B cell (primary cell): ENCODE data around the gene ANKS1B.

Experiments used
- EZH2 ChIP-seq: IDR thresholded peaks from 2 replicates; pipeline ENCODE4 v1.6.1; 2012; ENCODE audit warnings: borderline replicate concordance, low read depth, mild to moderate bottlenecking, moderate library complexity, low read length; ENCODE audit not compliant: insufficient read depth, poor library complexity, severe bottlenecking
- TF ChIP-seq, protein P1 (sequence below): fragments of 200-600 bp; IDR thresholded peaks from one replicate; pipeline ENCODE4 v1.8.0; 2022; ENCODE audit warnings: antibody characterized with exemption, mild to moderate bottlenecking

DNA sequence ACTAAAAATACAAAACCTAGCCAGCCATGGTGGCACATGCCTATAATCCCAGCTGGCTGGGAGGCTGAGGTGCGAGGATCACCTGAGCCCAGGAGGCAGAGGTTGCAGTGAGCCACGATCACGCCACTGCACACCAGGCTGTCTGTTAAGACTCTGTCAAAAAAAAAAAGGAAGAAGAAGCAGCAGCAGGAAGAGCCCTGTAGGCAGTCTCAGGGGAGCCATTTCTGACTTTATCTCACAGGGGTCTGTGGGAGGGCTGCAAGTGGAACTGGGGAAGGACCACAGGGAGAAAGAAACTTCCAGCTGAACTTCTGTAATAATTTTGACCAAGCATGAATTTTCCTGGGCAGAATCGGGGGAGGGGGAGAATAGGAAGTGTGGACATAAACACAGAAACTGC lies 304.5 kb downstream of the ANKS1B start:
- TF ChIP-seq EZH2 = no peak
- TF ChIP-seq, protein P1, sequence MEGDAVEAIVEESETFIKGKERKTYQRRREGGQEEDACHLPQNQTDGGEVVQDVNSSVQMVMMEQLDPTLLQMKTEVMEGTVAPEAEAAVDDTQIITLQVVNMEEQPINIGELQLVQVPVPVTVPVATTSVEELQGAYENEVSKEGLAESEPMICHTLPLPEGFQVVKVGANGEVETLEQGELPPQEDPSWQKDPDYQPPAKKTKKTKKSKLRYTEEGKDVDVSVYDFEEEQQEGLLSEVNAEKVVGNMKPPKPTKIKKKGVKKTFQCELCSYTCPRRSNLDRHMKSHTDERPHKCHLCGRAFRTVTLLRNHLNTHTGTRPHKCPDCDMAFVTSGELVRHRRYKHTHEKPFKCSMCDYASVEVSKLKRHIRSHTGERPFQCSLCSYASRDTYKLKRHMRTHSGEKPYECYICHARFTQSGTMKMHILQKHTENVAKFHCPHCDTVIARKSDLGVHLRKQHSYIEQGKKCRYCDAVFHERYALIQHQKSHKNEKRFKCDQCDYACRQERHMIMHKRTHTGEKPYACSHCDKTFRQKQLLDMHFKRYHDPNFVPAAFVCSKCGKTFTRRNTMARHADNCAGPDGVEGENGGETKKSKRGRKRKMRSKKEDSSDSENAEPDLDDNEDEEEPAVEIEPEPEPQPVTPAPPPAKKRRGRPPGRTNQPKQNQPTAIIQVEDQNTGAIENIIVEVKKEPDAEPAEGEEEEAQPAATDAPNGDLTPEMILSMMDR = no peak
